Tibial nerve (tissue), 4 donors: ENCODE results near the gene RLF. TPM values are rescaled to one million over a fixed set of nuclear protein-coding genes. Genes with fewer than 3 reads are reported as not detected.

Source experiments
- DNase-seq, 2 donors: peaks; one replicate each; pipeline ENCODE4 v3.0.0-alpha.2; 2019; ENCODE audit warnings: low spot score in 2 of 2
- H3K27ac ChIP-seq, 4 donors: fragments of 200-600 bp; sonication (generic) in 3 of 4; one replicate each; pipeline ENCODE4 v1.5.1; 2017 to 2019; ENCODE audit warnings: mild to moderate bottlenecking in 1 of 4
- H3K27me3 ChIP-seq, 2 donors: fragments of 200-600 bp; sonication (generic) in 1 of 2; one replicate each; pipeline versions ENCODE4 v1.5.1 to v1.6.0; 2017 to 2019
- H3K36me3 ChIP-seq, 3 donors: fragments of 200-600 bp; sonication (generic); one replicate each; pipeline ENCODE4 v1.5.1; 2018 to 2019
- H3K4me1 ChIP-seq, 4 donors: fragments of 200-600 bp; sonication (generic) in 3 of 4; one replicate each; pipeline ENCODE4 v1.5.1; 2017 to 2019
- H3K4me3 ChIP-seq, 4 donors: fragments of 200-600 bp; sonication (generic) in 3 of 4; one replicate each; pipeline ENCODE4 v1.5.1; 2017 to 2019; ENCODE audit warnings: mild to moderate bottlenecking in 1 of 4, moderate library complexity in 1 of 4
- H3K9me3 ChIP-seq, 4 donors: fragments of 200-600 bp; sonication (generic) in 3 of 4; one replicate each; pipeline ENCODE4 v1.5.1; 2017 to 2019
- EP300 ChIP-seq, 2 donors: sonication (generic); formaldehyde crosslinking; IDR thresholded peaks; one replicate each; pipeline ENCODE4 v1.6.1; 2017; ENCODE audit warnings: antibody characterized with exemption in 2 of 2, mild to moderate bottlenecking in 1 of 2
- POLR2A ChIP-seq, 2 donors: fragments of 450-650 bp; IDR thresholded peaks; one replicate each; pipeline ENCODE4 v1.6.1; 2017; ENCODE audit warnings: antibody characterized with exemption in 2 of 2, mild to moderate bottlenecking in 2 of 2, moderate library complexity in 2 of 2
- WGBS, 2 donors: methylation state at CpG; one replicate each; pipeline ENCODE4 v1.1.5; 2018; 5-methylcytosine and 5-hydroxymethylcytosine counted together
- total RNA-seq, 4 donors: library from RNA; depleted of rRNA; stranded (reverse); fragments of >200 nt; gene quantifications; one replicate each; pipeline ENCODE4 v1.1.0, GENCODE V29; 2016
- TF ChIP-seq, protein P1 (sequence below), 5 experiments: fragments of 200-600 bp in 3 of 5; fragments of 450-650 bp in 2 of 5; sonication (generic) in 3 of 5; IDR thresholded peaks; one replicate each; pipeline ENCODE4 v1.5.1; 2016 to 2019; ENCODE audit warnings: antibody characterized with exemption in 5 of 5, mild to moderate bottlenecking in 3 of 5, moderate library complexity in 2 of 5

RLF gene
- total RNA-seq, 4 donors from 2014 or later = 20.1 to 23.5 (median 21.5) TPM

GRCh38 chr1:40226192-40226591, 65.0 kb downstream of the RLF start:
- WGBS, 2 donors = 85 to 94% methylated on average over 3 of the region's 3 CpGs
- Histone ChIP-seq H3K9me3 (no peaks in the 10 kb centered on the region), H3K36me3 (peaks cover 0 to 57% (median 0%) of the 10 kb centered on the region in 3 donors), H3K4me3 (no peak overlapping the region), H3K4me1 (no peaks in the 10 kb centered on the region), H3K27ac (no peak overlapping the region), H3K27me3 (no peaks in the 10 kb centered on the region)
- no peak for TF ChIP-seq EP300 (IDR thresholded peaks at IDR 0.05)
- no peak for TF ChIP-seq POLR2A (IDR thresholded peaks at IDR 0.05)
- TF ChIP-seq, protein P1, sequence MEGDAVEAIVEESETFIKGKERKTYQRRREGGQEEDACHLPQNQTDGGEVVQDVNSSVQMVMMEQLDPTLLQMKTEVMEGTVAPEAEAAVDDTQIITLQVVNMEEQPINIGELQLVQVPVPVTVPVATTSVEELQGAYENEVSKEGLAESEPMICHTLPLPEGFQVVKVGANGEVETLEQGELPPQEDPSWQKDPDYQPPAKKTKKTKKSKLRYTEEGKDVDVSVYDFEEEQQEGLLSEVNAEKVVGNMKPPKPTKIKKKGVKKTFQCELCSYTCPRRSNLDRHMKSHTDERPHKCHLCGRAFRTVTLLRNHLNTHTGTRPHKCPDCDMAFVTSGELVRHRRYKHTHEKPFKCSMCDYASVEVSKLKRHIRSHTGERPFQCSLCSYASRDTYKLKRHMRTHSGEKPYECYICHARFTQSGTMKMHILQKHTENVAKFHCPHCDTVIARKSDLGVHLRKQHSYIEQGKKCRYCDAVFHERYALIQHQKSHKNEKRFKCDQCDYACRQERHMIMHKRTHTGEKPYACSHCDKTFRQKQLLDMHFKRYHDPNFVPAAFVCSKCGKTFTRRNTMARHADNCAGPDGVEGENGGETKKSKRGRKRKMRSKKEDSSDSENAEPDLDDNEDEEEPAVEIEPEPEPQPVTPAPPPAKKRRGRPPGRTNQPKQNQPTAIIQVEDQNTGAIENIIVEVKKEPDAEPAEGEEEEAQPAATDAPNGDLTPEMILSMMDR (IDR thresholded peaks at IDR 0.05) = no peak
- DNase-seq = no peak

- 89 to 99% methylated on average over 4 of the region's 4 CpGs for whole genome bisulfite sequencing, 2 donors
- TF ChIP-seq POLR2A (IDR thresholded peaks at IDR 0.05) (no peak), EP300 (IDR thresholded peaks at IDR 0.05) (no peak)
- TF ChIP-seq, protein P1 (IDR thresholded peaks at IDR 0.05) = no peak
- Histone ChIP-seq H3K9me3 (no peaks in the 10 kb centered on the region), H3K36me3 (peaks cover 0 to 96% (median 7%) of the 10 kb centered on the region in 3 donors), H3K27me3 (no peaks in the 10 kb centered on the region), H3K27ac (no peak overlapping the region), H3K4me3 (no peak overlapping the region), H3K4me1 (no peaks in the 10 kb centered on the region)
- DNase-seq = no peak
Observed at GRCh38 chr1:40232444-40232843, 71.3 kb downstream of the RLF start.

GRCh38 chr1:40239626-40240025, 78.4 kb downstream of the RLF start:
- H3K9me3 ChIP-seq = no peaks in the 10 kb centered on the region
- H3K4me1 ChIP-seq = no peaks in the 10 kb centered on the region
- H3K27me3 ChIP-seq = no peaks in the 10 kb centered on the region
- no peak overlapping the region for H3K4me3 ChIP-seq
- TF ChIP-seq POLR2A (IDR thresholded peaks at IDR 0.05) (no peak), EP300 (IDR thresholded peaks at IDR 0.05) (no peak)
- TF ChIP-seq, protein P1 (IDR thresholded peaks at IDR 0.05) = no peak
- 73 to 78% methylated on average over 1 of the region's 1 CpG for WGBS, 2 donors
- no peak overlapping the region for H3K27ac ChIP-seq
- H3K36me3 ChIP-seq = peaks cover 0 to 46% (median 0%) of the 10 kb centered on the region in 3 donors
- no peak for DNase-seq

DNA sequence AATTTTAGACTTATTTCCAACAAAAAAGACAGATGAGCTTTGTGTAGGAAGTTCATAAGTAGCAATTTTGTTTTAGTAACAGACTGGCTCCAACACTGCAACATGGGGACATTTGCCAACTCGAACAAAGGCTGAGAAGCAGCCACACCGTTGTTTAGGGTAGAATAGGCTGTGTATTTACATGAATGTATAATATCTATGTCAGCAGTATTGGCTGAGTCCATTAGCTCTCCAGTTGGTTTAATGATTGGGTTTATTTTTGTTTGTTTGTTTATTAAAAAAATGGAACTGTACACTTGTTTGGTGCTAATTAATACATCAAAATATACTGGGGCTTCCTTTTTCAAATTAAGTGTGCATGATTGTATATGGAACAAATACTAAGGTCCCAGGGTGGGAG, 79.2 kb downstream of the RLF start:
- DNase-seq = no peak
- peaks cover 0 to 38% (median 0%) of the 10 kb centered on the region in 3 donors for H3K36me3 ChIP-seq
- no peak overlapping the region for H3K27ac ChIP-seq
- no peaks in the 10 kb centered on the region for H3K4me1 ChIP-seq
- TF ChIP-seq, protein P1 (IDR thresholded peaks at IDR 0.05) = no peak
- no peak for TF ChIP-seq POLR2A (IDR thresholded peaks at IDR 0.05)
- TF ChIP-seq EP300 (IDR thresholded peaks at IDR 0.05) = no peak
- H3K9me3 ChIP-seq = no peaks in the 10 kb centered on the region
- H3K27me3 ChIP-seq = no peaks in the 10 kb centered on the region
- no peak overlapping the region for H3K4me3 ChIP-seq
- WGBS, 2 donors = 76% methylated on average over 2 of the region's 2 CpGs

DNA sequence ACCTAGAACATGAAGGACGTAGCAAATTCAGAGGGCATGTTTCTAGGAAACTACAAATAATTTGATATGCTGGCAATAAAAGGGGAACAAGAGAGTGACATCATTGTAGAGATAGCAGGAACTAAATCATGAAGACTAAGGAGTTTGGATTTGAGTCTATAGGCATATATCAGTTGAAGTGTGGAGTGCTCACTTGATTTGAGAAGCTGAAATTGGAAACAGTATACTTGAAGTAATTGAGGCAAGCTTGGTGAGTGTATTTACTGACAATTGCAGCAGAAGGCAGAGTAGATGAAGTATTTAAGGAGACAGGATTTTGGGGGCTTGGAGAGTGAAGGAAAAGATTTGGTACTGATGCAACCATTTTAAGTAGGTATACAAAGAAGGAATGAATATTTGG, 80.2 kb downstream of the RLF start:
- no peak overlapping the region for H3K4me3 ChIP-seq
- no peak for DNase-seq
- H3K4me1 ChIP-seq = no peaks in the 10 kb centered on the region
- no peak overlapping the region for H3K27ac ChIP-seq
- WGBS, 2 donors = 81 to 83% methylated on average over 1 of the region's 1 CpG
- H3K27me3 ChIP-seq = no peaks in the 10 kb centered on the region
- H3K9me3 ChIP-seq = no peaks in the 10 kb centered on the region
- TF ChIP-seq, protein P1 (IDR thresholded peaks at IDR 0.05) = no peak
- peaks cover 0 to 28% (median 0%) of the 10 kb centered on the region in 3 donors for H3K36me3 ChIP-seq
